Measurements from ENCODE around the gene DMKN. TPM values are rescaled to one million over a fixed set of nuclear protein-coding genes. Genes with fewer than 3 reads are reported as not detected.

The DMKN gene
- total and polyA plus RNA-seq, 2 of the 4 experiments (the other 2 are of a cell fraction), result 0.36 to 2.4 TPM

- H2AFZ ChIP-seq (replicated peaks; ENCODE audit: low read length, poor library complexity), result no peak overlapping the region
- H3K4me2 ChIP-seq (ENCODE audit: low read depth, low read length), result no peak overlapping the region
- no peak overlapping the region for H2AK9ac ChIP-seq (replicated peaks; ENCODE audit: low read depth, low read length, poor library complexity)
- H3K36me3 ChIP-seq (ENCODE audit: control insufficient read depth, insufficient read depth, low read length), result no peaks in the 10 kb centered on the region
- H3K56ac ChIP-seq (ENCODE audit: extremely low read depth, insufficient read depth, low read length), result no peak overlapping the region
- no peak for ATAC-seq (ENCODE audit: low read depth)
- H4K8ac ChIP-seq (ENCODE audit: low read depth in 2 of 2, low read length in 2 of 2), result no peak overlapping the region
- H2BK15ac ChIP-seq (ENCODE audit: low read depth, low read length), result no peak overlapping the region
- no peak overlapping the region for H4K5ac ChIP-seq (ENCODE audit: low read depth, low read length)
- no peak overlapping the region for H3K27ac ChIP-seq (ENCODE audit: insufficient read depth, low read length)
- H3K9me1 ChIP-seq (ENCODE audit: insufficient read depth, low read length), result no peaks in the 10 kb centered on the region; the same call in 1 of the 2 replicates
- H3K4me1 ChIP-seq (ENCODE audit: control insufficient read depth, insufficient read depth, low read length), result peaks cover 5% of the 10 kb centered on the region; the same call in 1 of the 2 replicates
- no peak overlapping the region for H3K4ac ChIP-seq (ENCODE audit: low read depth, low read length)
- no peak overlapping the region for H3K18ac ChIP-seq (ENCODE audit: low read depth, low read length)
- H3K79me1 ChIP-seq (ENCODE audit: low read depth in 1 of 2, low read length in 2 of 2), result no peaks in the 10 kb centered on the region
- ChIA-PET CTCF (interaction anchor here (0.7 to 1.3 kb wide), 4 partner anchors 10 to 243 kb away, joined by 3 to 5 read pairs (median 4); no protein-coding TSS in a partner anchor), POLR2A (ENCODE audit: unreplicated experiment) (no interaction called here)
- H3K14ac ChIP-seq (replicated peaks; ENCODE audit: low read depth, low read length), result no peak overlapping the region
- no peak for DNase-seq
- no peaks in the 10 kb centered on the region for H3K9me3 ChIP-seq (ENCODE audit: control insufficient read depth, insufficient read depth, low read length)
- no peak overlapping the region for H3K23ac ChIP-seq (ENCODE audit: low read depth, low read length)
- no peak overlapping the region for H3K9ac ChIP-seq (ENCODE audit: low read depth, low read length)
- intact Hi-C loops (cut with micrococcal nuclease) (no loop called here), dilution Hi-C loops (cut with HindIII; ENCODE audit: low sequenced_read_pairs, unreplicated experiment) (no loop called here), in situ Hi-C loops (cut with MboI; ENCODE audit: low sequenced_read_pairs) (no loop called here)
- peaks cover 75% of the 10 kb centered on the region for H3K27me3 ChIP-seq (ENCODE audit: control insufficient read depth, insufficient read depth, low read length)
- WGBS, 2 experiments (ENCODE audit: extremely low coverage in 2 of 2, insufficient read length in 1 of 2), result 20% methylated on average over 2 of the region's 12 CpGs; no CpG with 5 or more reads in 1 of the 2 experiments
- TF ChIP-seq CTCF (conservative IDR thresholded peaks at IDR 0.05; ENCODE audit: low read depth, low read length), result no peak
- no peak for TF ChIP-seq SMC3 (IDR thresholded peaks at IDR 0.05; ENCODE audit: low read depth, low read length)
- TF ChIP-seq MAFK (IDR thresholded peaks at IDR 0.05; ENCODE audit: low read depth, low read length), result no peak
- TF ChIP-seq POLR2A (IDR thresholded peaks at IDR 0.05; ENCODE audit: low read depth, low read length), result no peak
- TF ChIP-seq NFE2L2 (IDR thresholded peaks at IDR 0.05; ENCODE audit: low read depth, low read length), result no peak
- TF ChIP-seq MXI1 (IDR thresholded peaks at IDR 0.05; ENCODE audit: borderline replicate concordance, low read depth, low read length), result no peak
- no peak for TF ChIP-seq BHLHE40 (IDR thresholded peaks at IDR 0.05; ENCODE audit: low read depth, low read length)
- no peak for TF ChIP-seq FOS (IDR thresholded peaks at IDR 0.05; ENCODE audit: low read depth, low read length)
- TF ChIP-seq MAZ (IDR thresholded peaks at IDR 0.05; ENCODE audit: borderline replicate concordance, low read depth, low read length), result no peak
- no peak for TF ChIP-seq USF2 (IDR thresholded peaks at IDR 0.05; ENCODE audit: low read depth, low read length)
- TF ChIP-seq ELK1 (IDR thresholded peaks at IDR 0.05; ENCODE audit: borderline replicate concordance, low read depth, low read length), result no peak
- TF ChIP-seq CEBPB (IDR thresholded peaks at IDR 0.05; ENCODE audit: low read depth, low read length), result no peak
- TF ChIP-seq RCOR1 (IDR thresholded peaks at IDR 0.05; ENCODE audit: insufficient replicate concordance, low read length), result no peak
- no peak for TF ChIP-seq RFX5 (IDR thresholded peaks at IDR 0.05; ENCODE audit: low read depth, low read length)
- H2BK120ac ChIP-seq (ENCODE audit: low read depth, low read length), result no peak overlapping the region
- no peak overlapping the region for H2BK20ac ChIP-seq (ENCODE audit: low read depth, low read length)
- H2BK5ac ChIP-seq (ENCODE audit: low read depth, low read length, poor library complexity, severe bottlenecking), result no peak overlapping the region
- no TSS peak for BruUV-seq (replicated peaks)
- no peak overlapping the region for H4K91ac ChIP-seq (ENCODE audit: insufficient read depth, low read depth, low read length)
- no peak overlapping the region for H3K4me3 ChIP-seq (ENCODE audit: insufficient read depth, low read depth, low read length)
- no peaks in the 10 kb centered on the region for H4K20me1 ChIP-seq (ENCODE audit: insufficient read depth, low read length)
- no peak overlapping the region for H2AK5ac ChIP-seq (ENCODE audit: low read depth, low read length)
Observed at GRCh38 chr19:35509018-35509652, 4.3 kb downstream of the DMKN start.

All from IMR-90 (cell line).